ENCODE data around the gene CHST3.

The CHST3 gene

DNA sequence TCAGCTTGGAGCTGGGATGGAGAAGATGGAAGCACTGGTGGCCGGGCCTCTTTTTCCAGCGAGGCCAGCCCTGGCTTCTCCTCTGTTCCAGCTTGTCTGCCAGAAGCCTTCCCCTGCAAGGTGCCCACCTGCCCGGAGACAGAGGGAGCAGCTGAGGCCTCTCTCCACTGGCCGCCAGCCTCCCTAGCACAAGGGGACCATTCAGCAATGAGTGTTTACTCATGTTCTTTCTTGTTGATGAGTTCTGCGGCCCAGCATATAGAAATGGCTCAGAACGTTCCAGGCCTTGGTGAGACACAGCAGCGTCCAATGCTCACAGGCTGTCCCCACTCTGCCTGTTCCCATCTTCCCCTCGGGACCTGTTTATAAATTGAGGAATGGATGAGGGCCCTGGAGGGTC lies 47.3 kb downstream of the CHST3 start:
- no peak for TF ChIP-seq CTCF (IDR thresholded peaks at IDR 0.05; ENCODE audit: borderline replicate concordance, control extremely low read depth, extremely low read depth, insufficient read depth, missing control alignments)
- no peak for DNase-seq (ENCODE audit: low spot score)
- in situ Hi-C loops (cut with MboI; ENCODE audit: low sequenced_read_pairs, unreplicated experiment): no loop called here

DNA sequence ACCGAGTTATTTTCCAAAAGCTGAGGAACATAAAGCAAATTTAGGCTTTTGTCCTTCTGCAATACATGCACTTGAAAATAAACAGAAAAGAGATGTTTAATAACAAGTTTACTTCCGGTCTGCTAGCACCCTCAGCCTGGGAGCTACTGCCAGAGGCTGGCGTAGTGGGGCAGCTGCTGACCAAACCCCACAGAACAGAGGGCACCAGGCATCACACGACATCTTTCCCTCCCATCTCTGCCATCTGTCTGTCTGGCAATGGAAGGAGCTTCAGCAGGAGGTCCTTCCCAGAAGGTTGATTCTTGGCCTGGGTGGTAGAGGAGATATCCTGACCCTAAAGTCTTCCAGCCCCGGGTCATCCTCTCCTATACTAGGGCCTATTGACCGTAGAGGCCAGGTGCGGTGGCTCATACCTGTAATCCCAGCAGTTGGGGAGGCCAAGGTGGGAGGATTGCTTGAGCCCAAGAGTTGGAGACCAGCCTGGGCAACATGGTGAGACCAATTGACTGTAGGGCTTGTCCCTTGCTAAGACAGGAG lies 47.8 kb downstream of the CHST3 start:
- DNase-seq (ENCODE audit: low spot score): no peak
- in situ Hi-C loops (cut with MboI; ENCODE audit: low sequenced_read_pairs, unreplicated experiment): no loop called here
- no peak for TF ChIP-seq CTCF (IDR thresholded peaks at IDR 0.05; ENCODE audit: borderline replicate concordance, control extremely low read depth, extremely low read depth, insufficient read depth, missing control alignments)

DNA sequence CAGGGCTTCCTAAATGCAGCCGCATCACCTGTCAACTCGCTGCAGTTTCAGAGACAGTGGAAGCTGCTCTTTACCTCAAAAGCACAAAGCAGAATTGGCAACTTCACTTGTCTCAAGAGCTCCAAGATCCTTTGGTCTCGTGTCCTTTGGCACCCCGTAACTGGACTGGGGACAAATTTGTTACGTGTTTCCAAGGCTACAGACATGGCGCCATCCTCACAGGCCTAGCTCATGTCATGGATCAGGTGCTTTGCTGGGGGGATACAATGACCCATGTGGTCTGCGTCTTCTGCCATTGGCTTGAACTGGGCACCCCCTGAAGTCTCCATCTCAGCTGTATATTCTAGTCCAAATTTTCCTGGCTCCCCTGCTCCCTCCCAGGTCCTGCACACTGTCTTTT lies 48.6 kb downstream of the CHST3 start:
- TF ChIP-seq CTCF (IDR thresholded peaks at IDR 0.05; ENCODE audit: borderline replicate concordance, control extremely low read depth, extremely low read depth, insufficient read depth, missing control alignments): no peak
- in situ Hi-C loops (cut with MboI; ENCODE audit: low sequenced_read_pairs, unreplicated experiment): no loop called here
- DNase-seq (ENCODE audit: low spot score): no peak

DNA sequence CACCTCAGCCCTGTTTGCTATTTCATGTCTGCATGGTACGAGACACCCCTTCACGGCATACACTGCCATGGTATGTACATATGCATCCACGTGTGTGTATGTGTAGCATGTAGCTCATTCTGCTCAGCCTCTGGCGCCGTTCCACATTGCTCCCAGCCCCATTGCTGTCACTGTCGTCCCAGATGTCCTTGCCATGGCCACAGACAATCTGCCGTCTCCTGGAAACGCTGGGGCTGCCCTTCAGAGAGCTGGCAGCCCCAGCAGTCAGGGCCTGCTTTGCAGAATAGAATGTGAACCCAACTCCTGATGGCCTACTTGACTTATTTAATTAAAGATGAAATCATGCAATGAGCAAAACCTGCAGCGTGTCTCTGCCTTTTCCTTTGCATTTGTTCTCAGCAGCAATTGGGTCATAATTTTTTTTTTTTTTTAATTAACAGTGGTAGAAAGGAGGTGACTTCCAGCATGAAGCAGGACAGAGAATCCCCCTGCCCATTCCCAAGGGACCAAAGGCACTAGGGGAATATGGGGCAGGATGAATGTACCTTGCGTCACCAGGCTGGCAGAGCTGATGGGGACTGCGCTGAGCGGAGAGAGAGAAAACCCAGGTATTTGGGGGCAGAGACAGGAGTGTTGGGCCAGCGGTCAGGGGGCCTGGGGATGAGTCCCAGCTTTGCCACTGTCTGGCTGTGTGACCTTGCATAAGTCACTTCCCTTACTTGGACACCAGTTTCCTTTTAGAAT lies 49.2 kb downstream of the CHST3 start:
- TF ChIP-seq CTCF (IDR thresholded peaks at IDR 0.05; ENCODE audit: borderline replicate concordance, control extremely low read depth, extremely low read depth, insufficient read depth, missing control alignments): no peak
- in situ Hi-C loops (cut with MboI; ENCODE audit: low sequenced_read_pairs, unreplicated experiment): no loop called here
- DNase-seq (ENCODE audit: low spot score): no peak

DNA sequence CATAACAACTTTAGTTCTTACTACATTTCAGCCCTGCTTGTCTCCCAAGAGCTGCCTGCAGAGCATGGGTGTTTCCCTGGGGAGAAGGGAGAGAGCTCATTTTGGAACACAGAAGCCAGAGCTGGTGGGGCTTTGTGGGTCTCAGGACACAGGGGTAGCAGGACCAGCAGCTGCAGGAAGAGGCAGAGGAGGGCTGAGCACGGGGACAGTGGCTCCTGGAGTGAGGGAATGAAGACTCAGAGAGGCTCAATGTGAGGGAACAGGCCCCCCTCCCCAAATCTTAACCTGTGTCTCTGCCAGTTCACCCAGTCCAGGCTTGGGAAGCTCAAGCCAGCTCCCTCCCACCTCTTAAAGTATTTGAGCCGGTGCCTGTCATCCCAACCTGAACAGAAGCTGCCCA lies 50.0 kb downstream of the CHST3 start:
- in situ Hi-C loops (cut with MboI; ENCODE audit: low sequenced_read_pairs, unreplicated experiment): no loop called here
- no peak for TF ChIP-seq CTCF (IDR thresholded peaks at IDR 0.05; ENCODE audit: borderline replicate concordance, control extremely low read depth, extremely low read depth, insufficient read depth, missing control alignments)
- DNase-seq (ENCODE audit: low spot score): no peak

DNA sequence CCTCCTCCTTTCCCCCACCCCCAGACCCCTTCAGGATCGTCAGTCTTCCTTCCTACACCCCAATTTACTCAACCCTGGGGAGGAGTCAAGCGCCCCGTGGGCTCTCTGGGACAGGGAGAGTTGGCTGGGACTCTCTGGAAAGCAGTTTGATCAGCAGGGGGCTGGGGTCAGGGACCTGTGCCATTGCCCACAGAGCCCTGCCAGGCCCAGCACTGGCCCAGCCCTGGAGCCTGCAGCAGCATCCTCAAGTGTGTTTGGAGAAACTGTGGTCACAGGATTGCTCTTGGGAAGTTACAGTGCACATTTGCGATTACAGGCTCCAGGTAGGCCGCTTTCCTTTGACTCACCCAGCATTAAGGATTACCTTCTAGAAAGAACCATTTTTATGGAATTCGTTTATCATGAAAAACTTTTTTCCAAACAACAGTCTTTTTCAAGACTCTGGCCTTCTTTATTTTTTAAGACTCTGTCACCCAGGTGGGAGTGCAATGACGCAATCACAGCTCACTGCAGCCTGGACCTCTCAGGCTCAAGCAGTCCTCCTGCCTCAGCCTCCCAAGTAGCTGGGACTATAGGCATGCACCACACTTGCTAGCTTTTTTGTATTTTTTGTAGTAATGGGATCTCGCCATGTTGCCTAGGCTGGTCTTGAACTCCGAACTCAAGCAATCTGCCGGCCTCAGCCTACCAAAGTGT lies 50.7 kb downstream of the CHST3 start:
- in situ Hi-C loops (cut with MboI; ENCODE audit: low sequenced_read_pairs, unreplicated experiment): no loop called here

More for the DNA sequence above, 50.7 kb downstream of the CHST3 start:
- DNase-seq (ENCODE audit: low spot score): no peak
- TF ChIP-seq CTCF (IDR thresholded peaks at IDR 0.05; ENCODE audit: borderline replicate concordance, control extremely low read depth, extremely low read depth, insufficient read depth, missing control alignments): no peak

Data from GM13976 (cell line).